ENCODE measurements around the gene GPX4.

DNA sequence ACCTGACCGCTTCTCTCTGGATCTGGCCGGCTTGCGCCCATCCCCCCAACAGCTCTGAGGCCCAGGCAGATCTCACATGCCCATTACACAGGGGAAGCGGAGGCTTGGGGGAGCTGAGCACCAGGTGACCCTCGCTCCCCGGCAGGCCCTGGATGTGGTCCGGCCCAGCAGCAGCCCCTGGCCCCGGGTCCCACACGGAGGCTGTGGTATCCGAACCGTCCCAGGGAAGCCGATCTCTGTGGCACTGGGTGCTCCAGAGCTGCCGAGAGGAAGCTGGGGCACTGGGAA is 42.6 kb downstream of the GPX4 start:
- TF ChIP-seq POLR2A (IDR thresholded peaks at IDR 0.05): no peak
- no peak for TF ChIP-seq CTCF (IDR thresholded peaks at IDR 0.05)

All from body of pancreas (tissue), 4 donors.